Hepatocyte (in vitro differentiated cells): Measurements from ENCODE around the gene ACACB. TPM values are rescaled to one million over a fixed set of nuclear protein-coding genes. Genes with fewer than 3 reads are reported as not detected.

ENCODE experiments used
- DNase-seq: peaks from one replicate; pipeline ENCODE4 v3.0.0-alpha.2; 2016; ENCODE audit warnings: low spot score
- H2AFZ ChIP-seq: fragments of 200-600 bp; sonication (generic); 2 replicates; pipeline ENCODE4 v1.6.0; 2016; ENCODE audit warnings: antibody characterized with exemption, mild to moderate bottlenecking
- H3K27ac ChIP-seq: fragments of 200-600 bp; sonication (generic); 2 replicates; pipeline ENCODE4 v1.5.1; 2016; ENCODE audit warnings: mild to moderate bottlenecking
- H3K27me3 ChIP-seq: fragments of 200-600 bp; sonication (generic); 2 replicates; pipeline ENCODE4 v1.6.1; 2016
- H3K36me3 ChIP-seq: fragments of 200-600 bp; sonication (generic); replicated peaks from 2 replicates; pipeline ENCODE4 v1.5.1; 2016; ENCODE audit warnings: low read depth; ENCODE audit not compliant: insufficient read depth
- H3K4me1 ChIP-seq: fragments of 200-600 bp; sonication (generic); 2 replicates; pipeline ENCODE4 v1.5.1; 2016; ENCODE audit warnings: mild to moderate bottlenecking, moderate library complexity; ENCODE audit not compliant: insufficient read depth
- H3K4me2 ChIP-seq: fragments of 200-600 bp; sonication (generic); 2 replicates; pipeline ENCODE4 v1.6.0; 2016
- H3K4me3 ChIP-seq: fragments of 200-600 bp; sonication (generic); 2 replicates; pipeline ENCODE4 v1.5.1; 2016; ENCODE audit warnings: mild to moderate bottlenecking
- H3K79me2 ChIP-seq: fragments of 200-600 bp; sonication (generic); 2 replicates; pipeline ENCODE4 v1.6.0; 2017; ENCODE audit warnings: mild to moderate bottlenecking
- H3K9me2 ChIP-seq: fragments of 200-600 bp; sonication (generic); replicated peaks from 2 replicates; pipeline ENCODE4 v1.6.0; 2017; ENCODE audit warnings: mild to moderate bottlenecking; ENCODE audit not compliant: insufficient read depth
- H3K9me3 ChIP-seq: fragments of 200-600 bp; sonication (generic); 2 replicates; pipeline ENCODE4 v1.5.1; 2016; ENCODE audit warnings: low read depth, mild to moderate bottlenecking
- H4K20me1 ChIP-seq: fragments of 200-600 bp; sonication (generic); 2 replicates; pipeline ENCODE4 v1.6.0; 2016; ENCODE audit warnings: mild to moderate bottlenecking; ENCODE audit not compliant: insufficient read depth, poor library complexity, severe bottlenecking
- EZH2 ChIP-seq: fragments of 200-600 bp; sonication (generic); IDR thresholded peaks from 2 replicates; pipeline ENCODE4 v1.6.1; 2016; ENCODE audit warnings: antibody characterized with exemption, mild to moderate bottlenecking, borderline replicate concordance
- EZH2phosphoT487 ChIP-seq: fragments of 200-600 bp; sonication (generic); IDR thresholded peaks from one replicate; pipeline ENCODE4 v1.6.1; 2018; ENCODE audit warnings: antibody characterized with exemption, mild to moderate bottlenecking, low read depth, moderate library complexity; ENCODE audit not compliant: unreplicated experiment, severe bottlenecking
- WGBS: methylation state at CpG from one replicate; pipeline ENCODE4 v1.1.6; 2016; ENCODE audit warnings: low lambda C conversion rate; ENCODE audit errors: missing lambda C conversion rate; 5-methylcytosine and 5-hydroxymethylcytosine counted together
- polyA plus RNA-seq: library from polyadenylated mRNA; unstranded; fragments of >200 nt; fragmentation: Nextera tagmentation; extraction: Ambion mirVana; gene quantifications from 2 replicates; pipeline ENCODE4 v1.2.1, GENCODE V29; 2016
- total RNA-seq: library from RNA; depleted of rRNA; stranded (reverse); fragments of >200 nt; gene quantifications from 2 replicates; pipeline ENCODE4 v1.2.3, GENCODE V29; 2014
- TF ChIP-seq, protein P1 (sequence below): fragments of 200-600 bp; sonication (generic); IDR thresholded peaks from 2 replicates; pipeline ENCODE4 v1.5.1; 2016; ENCODE audit warnings: antibody characterized with exemption, mild to moderate bottlenecking; ENCODE audit not compliant: poor library complexity

The ACACB gene
- total and polyA plus RNA-seq, 2 experiments from 2014 or later, result 3.9 to 9.3 TPM

- peak overlapping the region; percentile 83 for H3K4me2 ChIP-seq
- WGBS, result 77% methylated on average over 12 of the region's 12 CpGs
- peaks cover 31% of the 10 kb centered on the region for H3K79me2 ChIP-seq
- H2AFZ ChIP-seq, result no peak overlapping the region
- H4K20me1 ChIP-seq, result no peaks in the 10 kb centered on the region
- no peaks in the 10 kb centered on the region for H3K9me2 ChIP-seq
- DNase-seq, result no peak
- H3K4me3 ChIP-seq, result peak overlapping the region; percentile 51
- peak overlapping the region; percentile 88 for H3K27ac ChIP-seq
- H3K36me3 ChIP-seq, result no peaks in the 10 kb centered on the region
- no peaks in the 10 kb centered on the region for H3K9me3 ChIP-seq
- TF ChIP-seq, protein P1, sequence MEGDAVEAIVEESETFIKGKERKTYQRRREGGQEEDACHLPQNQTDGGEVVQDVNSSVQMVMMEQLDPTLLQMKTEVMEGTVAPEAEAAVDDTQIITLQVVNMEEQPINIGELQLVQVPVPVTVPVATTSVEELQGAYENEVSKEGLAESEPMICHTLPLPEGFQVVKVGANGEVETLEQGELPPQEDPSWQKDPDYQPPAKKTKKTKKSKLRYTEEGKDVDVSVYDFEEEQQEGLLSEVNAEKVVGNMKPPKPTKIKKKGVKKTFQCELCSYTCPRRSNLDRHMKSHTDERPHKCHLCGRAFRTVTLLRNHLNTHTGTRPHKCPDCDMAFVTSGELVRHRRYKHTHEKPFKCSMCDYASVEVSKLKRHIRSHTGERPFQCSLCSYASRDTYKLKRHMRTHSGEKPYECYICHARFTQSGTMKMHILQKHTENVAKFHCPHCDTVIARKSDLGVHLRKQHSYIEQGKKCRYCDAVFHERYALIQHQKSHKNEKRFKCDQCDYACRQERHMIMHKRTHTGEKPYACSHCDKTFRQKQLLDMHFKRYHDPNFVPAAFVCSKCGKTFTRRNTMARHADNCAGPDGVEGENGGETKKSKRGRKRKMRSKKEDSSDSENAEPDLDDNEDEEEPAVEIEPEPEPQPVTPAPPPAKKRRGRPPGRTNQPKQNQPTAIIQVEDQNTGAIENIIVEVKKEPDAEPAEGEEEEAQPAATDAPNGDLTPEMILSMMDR, result no peak
- no peak for TF ChIP-seq EZH2phosphoT487
- TF ChIP-seq EZH2, result no peak
- peaks cover 2% of the 10 kb centered on the region for H3K4me1 ChIP-seq
- H3K27me3 ChIP-seq, result no peaks in the 10 kb centered on the region
These were observed 16.9 kb upstream of the ACACB start for GRCh38 chr12:109099431-109100020.

GRCh38 chr12:109100741-109101140, 15.6 kb upstream of the ACACB start:
- TF ChIP-seq EZH2 (no peak), EZH2phosphoT487 (no peak)
- TF ChIP-seq, protein P1, result no peak
- H3K27ac ChIP-seq, result no peak overlapping the region
- H2AFZ ChIP-seq, result no peak overlapping the region
- peaks cover 8% of the 10 kb centered on the region for H3K4me1 ChIP-seq
- peaks cover 33% of the 10 kb centered on the region for H3K79me2 ChIP-seq
- no peak overlapping the region for H3K4me3 ChIP-seq
- H3K36me3 ChIP-seq, result no peaks in the 10 kb centered on the region
- no peaks in the 10 kb centered on the region for H3K9me3 ChIP-seq
- no peak for DNase-seq
- 96% methylated on average over 4 of the region's 4 CpGs for WGBS
- no peaks in the 10 kb centered on the region for H4K20me1 ChIP-seq
- H3K27me3 ChIP-seq, result no peaks in the 10 kb centered on the region
- no peak overlapping the region for H3K4me2 ChIP-seq
- H3K9me2 ChIP-seq, result no peaks in the 10 kb centered on the region

GRCh38 chr12:109102491-109102890, 13.9 kb upstream of the ACACB start:
- peaks cover 33% of the 10 kb centered on the region for H3K79me2 ChIP-seq
- H3K36me3 ChIP-seq, result no peaks in the 10 kb centered on the region
- DNase-seq, result no peak
- no peaks in the 10 kb centered on the region for H3K9me3 ChIP-seq
- H4K20me1 ChIP-seq, result no peaks in the 10 kb centered on the region
- H3K4me3 ChIP-seq, result no peak overlapping the region
- H3K4me2 ChIP-seq, result no peak overlapping the region
- H2AFZ ChIP-seq, result no peak overlapping the region
- WGBS, result 93% methylated on average over 3 of the region's 3 CpGs
- H3K4me1 ChIP-seq, result peaks cover 8% of the 10 kb centered on the region
- H3K9me2 ChIP-seq, result no peaks in the 10 kb centered on the region
- TF ChIP-seq, protein P1, result no peak
- TF ChIP-seq EZH2 (no peak), EZH2phosphoT487 (no peak)
- H3K27ac ChIP-seq, result peak overlapping the region; percentile 37
- no peaks in the 10 kb centered on the region for H3K27me3 ChIP-seq
